Sigmoid colon (tissue), 7 donors: ENCODE measurements around the gene ISLR2. TPM values are rescaled to one million over a fixed set of nuclear protein-coding genes. Genes with fewer than 3 reads are reported as not detected.
"Not testable (repeated sequence)": the region's sequence is repeated elsewhere in the genome, so short reads cannot be mapped to it uniquely, and the experiment has no call there.

Experiments
- DNase-seq: peaks from one replicate; pipeline ENCODE4 v3.0.0-alpha.2; 2019
- H3K27ac ChIP-seq, 4 donors: fragments of 200-600 bp; sonication (generic); one replicate each; pipeline ENCODE4 v1.5.1; 2016 to 2019; ENCODE audit warnings: mild to moderate bottlenecking in 1 of 4
- H3K27me3 ChIP-seq, 3 donors: fragments of 200-600 bp; sonication (generic); one replicate each; pipeline ENCODE4 v1.5.1; 2019; ENCODE audit warnings: mild to moderate bottlenecking in 1 of 3
- H3K36me3 ChIP-seq, 4 donors: fragments of 200-600 bp; sonication (generic); one replicate each; pipeline ENCODE4 v1.5.1; 2016 to 2019
- H3K4me1 ChIP-seq, 4 donors: fragments of 200-600 bp; sonication (generic); one replicate each; pipeline ENCODE4 v1.5.1; 2017 to 2019
- H3K4me3 ChIP-seq, 4 donors: fragments of 200-600 bp; sonication (generic); one replicate each; pipeline ENCODE4 v1.5.1; 2017 to 2019; ENCODE audit warnings: mild to moderate bottlenecking in 2 of 4, moderate library complexity in 1 of 4
- H3K9me3 ChIP-seq, 4 donors: fragments of 200-600 bp in 3 of 4; sonication (generic) in 3 of 4; one replicate each; pipeline versions ENCODE4 v1.5.1 to v1.6.1; 2013 to 2019
- CTCF ChIP-seq, 4 experiments: fragments of 450-650 bp in 3 of 4; fragments of 200-600 bp in 1 of 4; IDR thresholded peaks; one replicate each; pipeline ENCODE4 v1.5.1; 2016 to 2019; ENCODE audit warnings: antibody characterized with exemption in 4 of 4, mild to moderate bottlenecking in 3 of 4, moderate library complexity in 2 of 4
- EP300 ChIP-seq, 4 donors: sonication (generic); formaldehyde crosslinking; IDR thresholded peaks; one replicate each; pipeline ENCODE4 v1.6.1; 2017; ENCODE audit warnings: antibody characterized with exemption in 4 of 4
- POLR2A ChIP-seq, 2 donors: fragments of 450-650 bp; IDR thresholded peaks; one replicate each; pipeline ENCODE4 v1.6.1; 2016; ENCODE audit warnings: antibody characterized with exemption in 2 of 2, mild to moderate bottlenecking in 2 of 2, moderate library complexity in 2 of 2
- POLR2AphosphoS5 ChIP-seq, 4 donors: sonication (generic); formaldehyde crosslinking; IDR thresholded peaks; one replicate each; pipeline ENCODE4 v1.6.1; 2017; ENCODE audit warnings: antibody characterized with exemption in 4 of 4
- WGBS, 2 donors: extraction: QIAGEN DNeasy Blood & Tissue Kit; methylation state at CpG; one replicate each; pipeline ENCODE4 v1.1.7; 2013; 5-methylcytosine and 5-hydroxymethylcytosine counted together
- intact Hi-C: fragments of 100-400 bp; cut with DNase I; formaldehyde crosslinking; loops from one replicate; pipeline ENCODE4 v1.15.1; 2023
- polyA plus RNA-seq, 3 donors: library from polyadenylated mRNA; stranded (reverse); fragments of 200-250 nt; gene quantifications; one replicate each; pipeline ENCODE4 v1.2.3, GENCODE V29; 2013
- total RNA-seq, 4 donors: library from RNA; depleted of rRNA; stranded (reverse); fragments of >200 nt; gene quantifications; one replicate each; pipeline ENCODE4 v1.1.0, GENCODE V29; 2016
- donor health status: healthy with polysubstance abuse.
- donor health status: Bipolar disorder and iron deficiency.
- donor health status: healthy.

ISLR2 gene
- total and polyA plus RNA-seq, 7 donors = 0.16 to 2.2 (median 1.1) TPM; not detected in 2

GRCh38 chr15:74108111-74108510 is 22.3 kb upstream of the ISLR2 start:
- intact Hi-C loops = no loop called here
- WGBS, 2 donors = 65 to 85% methylated on average over 5 of the region's 5 CpGs
- H3K4me1 ChIP-seq = no peaks in the 10 kb centered on the region

GRCh38 chr15:74108611-74109010 is 21.8 kb upstream of the ISLR2 start:
- WGBS, 2 donors = 73 to 86% methylated on average over 6 of the region's 6 CpGs
- intact Hi-C loops, H3K9me3 ChIP-seq, H3K4me3 ChIP-seq, H3K36me3 ChIP-seq, H3K27ac ChIP-seq, DNase-seq, H3K27me3 ChIP-seq, H3K4me1 ChIP-seq: not testable (repeated sequence)

More at GRCh38 chr15:74108111-74108510, 22.3 kb upstream of the ISLR2 start:
- Histone ChIP-seq H3K27me3 (no peaks in the 10 kb centered on the region), H3K27ac (no peak overlapping the region), H3K4me3 (no peak overlapping the region), H3K36me3 (no peaks in the 10 kb centered on the region), H3K9me3 (no peaks in the 10 kb centered on the region)
- TF ChIP-seq CTCF (IDR thresholded peaks at IDR 0.05) (no peak), EP300 (IDR thresholded peaks at IDR 0.05) (no peak), POLR2AphosphoS5 (IDR thresholded peaks at IDR 0.05) (no peak)
- no peak for DNase-seq

GRCh38 chr15:74109713-74110112 is 20.7 kb upstream of the ISLR2 start:
- no peak for DNase-seq
- Histone ChIP-seq H3K36me3 (no peaks in the 10 kb centered on the region), H3K4me1 (no peaks in the 10 kb centered on the region), H3K27me3 (no peaks in the 10 kb centered on the region), H3K4me3 (no peak overlapping the region), H3K9me3 (no peaks in the 10 kb centered on the region), H3K27ac (no peak overlapping the region)
- intact Hi-C loops = no loop called here
- WGBS, 2 donors = 67 to 79% methylated on average over 7 of the region's 7 CpGs
- TF ChIP-seq POLR2A (IDR thresholded peaks at IDR 0.05) = no peak
- TF ChIP-seq EP300 (IDR thresholded peaks at IDR 0.05) = no peak

- intact Hi-C loops = no loop called here
- no peaks in the 10 kb centered on the region for H3K4me1 ChIP-seq
- no peaks in the 10 kb centered on the region for H3K36me3 ChIP-seq
- TF ChIP-seq POLR2A (IDR thresholded peaks at IDR 0.05) (no peak), EP300 (IDR thresholded peaks at IDR 0.05) (no peak), CTCF (IDR thresholded peaks at IDR 0.05) (no peak), POLR2AphosphoS5 (IDR thresholded peaks at IDR 0.05) (no peak)
- WGBS, 2 donors = 55 to 76% methylated on average over 6 of the region's 6 CpGs
- DNase-seq = no peak
- H3K27ac ChIP-seq = no peak overlapping the region
- H3K27me3 ChIP-seq = peaks cover 0 to 42% (median 31%) of the 10 kb centered on the region in 3 donors
- H3K9me3 ChIP-seq = no peaks in the 10 kb centered on the region
- no peak overlapping the region for H3K4me3 ChIP-seq
These were observed 10.0 kb upstream of the ISLR2 start for GRCh38 chr15:74120426-74120825.

- Histone ChIP-seq H3K4me1 (no peaks in the 10 kb centered on the region), H3K27me3 (peaks cover 0 to 49% (median 33%) of the 10 kb centered on the region in 3 donors), H3K36me3 (no peaks in the 10 kb centered on the region), H3K27ac (no peak overlapping the region), H3K9me3 (no peaks in the 10 kb centered on the region), H3K4me3 (no peak overlapping the region)
- TF ChIP-seq POLR2AphosphoS5 (IDR thresholded peaks at IDR 0.05) (no peak), CTCF (IDR thresholded peaks at IDR 0.05) (no peak), EP300 (IDR thresholded peaks at IDR 0.05) (no peak), POLR2A (IDR thresholded peaks at IDR 0.05) (no peak)
- DNase-seq = no peak
- intact Hi-C loops = no loop called here
- WGBS, 2 donors = 7 to 30% methylated on average over 4 of the region's 4 CpGs
These were observed 9.3 kb upstream of the ISLR2 start for GRCh38 chr15:74121039-74121438.

GRCh38 chr15:74121858-74122257 is 8.5 kb upstream of the ISLR2 start:
- intact Hi-C loops = no loop called here
- Histone ChIP-seq H3K4me3 (no peak overlapping the region), H3K27me3 (peaks cover 0 to 57% (median 38%) of the 10 kb centered on the region in 3 donors), H3K27ac (no peak overlapping the region), H3K9me3 (no peaks in the 10 kb centered on the region), H3K36me3 (no peaks in the 10 kb centered on the region), H3K4me1 (no peaks in the 10 kb centered on the region)
- 74 to 80% methylated on average over 6 of the region's 6 CpGs for WGBS, 2 donors
- TF ChIP-seq POLR2AphosphoS5 (IDR thresholded peaks at IDR 0.05) (no peak), EP300 (IDR thresholded peaks at IDR 0.05) (no peak), POLR2A (IDR thresholded peaks at IDR 0.05) (no peak), CTCF (IDR thresholded peaks at IDR 0.05) (no peak)
- DNase-seq = no peak
